Epithelial cell of proximal tubule (primary cell): ENCODE data around the gene RERE. TPM values are rescaled to one million over a fixed set of nuclear protein-coding genes. Genes with fewer than 3 reads are reported as not detected.

Experiments
- DNase-seq: peaks from one replicate; pipeline ENCODE4 v3.0.0-alpha.2; 2011; ENCODE audit warnings: low read depth
- H3K4me3 ChIP-seq: 2 replicates; pipeline ENCODE4 v1.5.1; 2011; ENCODE audit warnings: low read depth, mild to moderate bottlenecking, low read length
- CTCF ChIP-seq: conservative IDR thresholded peaks from 2 replicates; pipeline ENCODE4 v1.5.1; 2012; ENCODE audit warnings: low read depth, mild to moderate bottlenecking, low read length
- total RNA-seq: library from RNA; depleted of rRNA; stranded (reverse); fragments of >200 nt; gene quantifications from 2 replicates; pipeline ENCODE4 v1.2.3, GENCODE V29; 2015

RERE gene
- total RNA-seq, 1 donor from 2014 or later, result 18.0 TPM

- TF ChIP-seq CTCF, result no peak
- DNase-seq, result no peak
- H3K4me3 ChIP-seq, result no peak overlapping the region
Measured at GRCh38 chr1:8460784-8461183, 356.7 kb downstream of the RERE start.

DNA sequence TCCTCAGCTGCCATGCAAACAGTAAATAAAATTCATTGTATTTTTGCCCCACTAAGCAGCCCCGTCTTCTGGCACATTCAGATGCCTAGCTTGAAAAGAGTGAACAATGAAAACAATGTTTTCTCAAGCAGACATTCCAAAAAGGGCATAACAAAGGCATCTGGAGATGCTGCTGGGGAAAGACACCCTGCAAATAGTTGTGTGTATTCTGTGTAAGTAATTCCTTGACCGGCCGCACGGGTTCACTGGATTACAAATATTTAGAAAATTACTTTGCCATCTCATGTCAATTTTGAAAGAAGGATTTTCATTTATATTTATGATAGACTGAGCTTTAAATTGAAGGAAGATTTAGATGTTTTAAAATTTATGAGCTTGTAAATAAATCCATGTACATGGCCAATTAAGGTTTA is 357.3 kb downstream of the RERE start:
- no peak for TF ChIP-seq CTCF
- no peak overlapping the region for H3K4me3 ChIP-seq
- DNase-seq, result no peak

- TF ChIP-seq CTCF, result no peak
- DNase-seq, result no peak
- H3K4me3 ChIP-seq, result no peak overlapping the region
Measured at GRCh38 chr1:8458607-8459006, 358.8 kb downstream of the RERE start.

- DNase-seq, result no peak
- TF ChIP-seq CTCF, result no peak
- no peak overlapping the region for H3K4me3 ChIP-seq
Measured at GRCh38 chr1:8457760-8458381, 359.6 kb downstream of the RERE start.

DNA sequence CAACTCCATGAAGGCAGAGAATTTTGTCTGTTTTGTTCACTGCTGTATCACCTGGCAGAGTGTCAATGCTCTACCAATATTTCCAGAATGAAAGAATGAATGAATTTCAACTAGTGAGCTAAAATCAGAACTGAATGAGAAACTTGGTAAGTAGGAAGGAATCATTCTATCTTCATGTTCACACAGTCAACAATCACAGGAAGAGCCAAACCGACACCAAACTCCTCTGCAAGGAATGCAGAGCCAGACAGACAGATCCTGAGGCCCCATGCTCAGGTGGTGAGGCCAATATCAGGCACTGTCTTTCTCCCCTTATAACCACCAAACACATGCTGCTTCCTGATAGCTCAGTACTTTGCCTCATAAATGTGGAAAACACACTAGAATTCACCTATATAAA is 360.4 kb downstream of the RERE start:
- H3K4me3 ChIP-seq, result no peak overlapping the region
- TF ChIP-seq CTCF, result no peak
- DNase-seq, result no peak

- H3K4me3 ChIP-seq, result no peak overlapping the region
- no peak for TF ChIP-seq CTCF
- no peak for DNase-seq
Measured at GRCh38 chr1:8456308-8456912, 361.0 kb downstream of the RERE start.
